Measurements from ENCODE around the gene TRIM8. TPM values are rescaled to one million over a fixed set of nuclear protein-coding genes. Genes with fewer than 3 reads are reported as not detected.
"Not testable (repeated sequence)": the region's sequence is repeated elsewhere in the genome, so short reads cannot be mapped to it uniquely, and the experiment has no call there.

Gene TRIM8
- total RNA-seq, 1 experiment from 2014 or later = 61.4 TPM

DNA sequence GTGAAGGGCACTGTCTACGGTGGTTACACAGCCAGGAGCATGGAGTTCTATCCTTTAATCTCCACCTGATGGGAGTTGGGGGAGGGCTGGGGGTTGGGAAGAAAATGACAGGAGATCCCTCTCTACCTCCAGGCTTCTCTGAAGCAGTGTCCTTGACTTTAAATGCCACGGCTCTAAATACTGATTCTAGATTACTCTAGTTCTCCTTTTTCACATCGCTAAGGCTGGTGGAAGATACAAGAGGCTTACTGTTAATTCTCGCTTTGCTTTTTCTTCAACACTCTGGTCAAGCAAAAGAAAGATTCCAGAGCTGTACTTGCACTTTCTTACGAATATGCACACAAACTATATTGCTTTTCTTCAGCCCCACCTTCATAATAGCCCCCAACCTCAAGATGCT lies 39.5 kb downstream of the TRIM8 start:
- no peaks in the 10 kb centered on the region for H3K27me3 ChIP-seq (ENCODE audit: low read length)
- TF ChIP-seq EZH2 (IDR thresholded peaks at IDR 0.05; ENCODE audit: low read length, unreplicated experiment) (no peak), CTCF (conservative IDR thresholded peaks at IDR 0.05; ENCODE audit: low read depth, low read length) (no peak), EZH2phosphoT487 (IDR thresholded peaks at IDR 0.05; ENCODE audit: borderline replicate concordance, low read length) (no peak)
- DNase-seq = no peak
- H3K4me3 ChIP-seq (ENCODE audit: low read length) = no peak overlapping the region
- H3F3A ChIP-seq (ENCODE audit: low read length, unreplicated experiment) = no peaks in the 10 kb centered on the region
- no peak overlapping the region for H3K9ac ChIP-seq (ENCODE audit: low read length)
- no peak overlapping the region for H2AFZ ChIP-seq (ENCODE audit: low read length)
- no peaks in the 10 kb centered on the region for H3K36me3 ChIP-seq (ENCODE audit: low read depth, low read length)
- no peak for ATAC-seq
- H4K20me1 ChIP-seq (ENCODE audit: low read length) = no peaks in the 10 kb centered on the region
- intact Hi-C loops (cut with micrococcal nuclease) = no loop called here
- POLR2A ChIA-PET (ENCODE audit: unreplicated experiment) = no interaction called here
- no TSS peak for BruUV-seq (replicated peaks)
- H3K27ac ChIP-seq (ENCODE audit: low read length) = no peak overlapping the region
- no peaks in the 10 kb centered on the region for H3K9me3 ChIP-seq (ENCODE audit: low read length)
- no peaks in the 10 kb centered on the region for H3K9me2 ChIP-seq (replicated peaks; ENCODE audit: low read length)
- H3K4me2 ChIP-seq (ENCODE audit: low read length) = no peak overlapping the region
- no peaks in the 10 kb centered on the region for H3K4me1 ChIP-seq (ENCODE audit: insufficient read depth, low read length)
- CTCF ChIA-PET = no interaction called here
- no peaks in the 10 kb centered on the region for H3K79me2 ChIP-seq (ENCODE audit: low read length)

DNA sequence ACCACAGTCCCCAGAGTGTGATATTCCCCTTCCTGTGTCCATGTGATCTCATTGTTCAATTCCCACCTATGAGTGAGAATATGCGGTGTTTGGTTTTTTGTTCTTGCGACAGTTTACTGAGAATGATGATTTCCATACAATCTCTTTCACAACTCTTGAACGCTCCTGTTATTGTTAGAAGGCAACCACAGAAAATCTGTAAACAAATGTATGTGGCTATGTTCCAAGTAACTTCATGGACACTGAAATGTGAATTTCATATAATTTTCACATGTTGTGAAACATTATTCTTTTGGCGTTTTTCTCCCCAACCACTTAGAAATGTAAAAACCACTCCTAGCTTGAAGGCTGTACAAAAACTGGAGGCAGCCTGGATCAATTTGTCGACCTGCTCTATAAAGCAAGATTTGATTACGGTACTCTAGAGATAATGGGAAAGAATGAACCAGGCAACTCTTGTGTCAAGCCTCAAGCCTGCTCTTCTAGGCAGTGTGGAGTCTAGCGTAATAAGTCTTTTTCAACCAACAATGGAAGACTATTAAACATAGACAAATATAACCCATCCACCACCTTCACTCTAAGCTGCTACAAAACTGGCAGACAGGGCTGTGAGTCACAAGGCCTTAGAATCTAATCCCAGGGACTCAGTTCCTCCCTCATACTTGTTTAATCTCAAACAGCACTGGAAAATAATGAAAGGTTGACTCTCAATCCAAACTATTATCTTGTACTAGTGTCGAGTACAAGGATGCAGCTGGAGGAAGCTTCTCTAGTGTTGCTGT lies 47.2 kb downstream of the TRIM8 start:
- BruUV-seq (replicated peaks) = no TSS peak
- ChIA-PET CTCF (no interaction called here), POLR2A (ENCODE audit: unreplicated experiment) (no interaction called here)
- Histone ChIP-seq H3K9ac (ENCODE audit: low read length) (no peak overlapping the region), H3K27ac (ENCODE audit: low read length) (no peak overlapping the region), H3K9me3 (ENCODE audit: low read length) (no peaks in the 10 kb centered on the region), H3K4me3 (ENCODE audit: low read length) (no peak overlapping the region), H3K27me3 (ENCODE audit: low read length) (no peaks in the 10 kb centered on the region), H3K79me2 (ENCODE audit: low read length) (no peaks in the 10 kb centered on the region), H3F3A (ENCODE audit: low read length, unreplicated experiment) (no peaks in the 10 kb centered on the region), H4K20me1 (ENCODE audit: low read length) (no peaks in the 10 kb centered on the region), H3K4me2 (ENCODE audit: low read length) (no peak overlapping the region), H3K9me2 (replicated peaks; ENCODE audit: low read length) (no peaks in the 10 kb centered on the region), H3K4me1 (ENCODE audit: insufficient read depth, low read length) (no peaks in the 10 kb centered on the region), H3K36me3 (ENCODE audit: low read depth, low read length) (no peaks in the 10 kb centered on the region), H2AFZ (ENCODE audit: low read length) (no peak overlapping the region)
- no peak for DNase-seq
- intact Hi-C loops (cut with micrococcal nuclease) = no loop called here
- no peak for ATAC-seq
- TF ChIP-seq EZH2phosphoT487 (IDR thresholded peaks at IDR 0.05; ENCODE audit: borderline replicate concordance, low read length) (no peak), CTCF (conservative IDR thresholded peaks at IDR 0.05; ENCODE audit: low read depth, low read length) (no peak), EZH2 (IDR thresholded peaks at IDR 0.05; ENCODE audit: low read length, unreplicated experiment) (no peak)

DNA sequence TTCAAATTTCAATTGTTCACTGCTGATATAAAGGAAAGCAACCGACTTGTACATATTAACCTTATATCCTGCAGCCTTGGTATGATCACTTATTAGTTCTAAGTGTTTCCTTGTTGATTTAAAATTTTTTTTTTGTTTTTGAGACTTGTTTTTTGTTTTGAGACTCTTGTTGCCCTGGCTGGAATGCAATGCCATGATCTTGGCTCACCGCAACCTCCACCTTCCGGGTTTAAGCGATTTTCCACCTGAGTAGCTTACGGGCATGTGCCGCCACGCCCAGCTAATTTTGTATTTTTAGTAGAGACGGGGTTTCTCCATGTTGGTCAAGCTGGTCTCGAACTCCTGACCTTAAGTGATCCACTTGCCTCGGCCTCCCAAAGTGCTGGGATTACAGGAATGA lies 51.1 kb downstream of the TRIM8 start:
- H3K4me1 ChIP-seq (ENCODE audit: insufficient read depth, low read length); H3K79me2 ChIP-seq (ENCODE audit: low read length); H2AFZ ChIP-seq (ENCODE audit: low read length); H3K4me3 ChIP-seq (ENCODE audit: low read length); H3K9me2 ChIP-seq (replicated peaks; ENCODE audit: low read length); H3K27me3 ChIP-seq (ENCODE audit: low read length); DNase-seq; H3K9ac ChIP-seq (ENCODE audit: low read length); ATAC-seq; H3K9me3 ChIP-seq (ENCODE audit: low read length); CTCF ChIA-PET; H4K20me1 ChIP-seq (ENCODE audit: low read length); intact Hi-C loops (cut with micrococcal nuclease); POLR2A ChIA-PET (ENCODE audit: unreplicated experiment); BruUV-seq (replicated peaks); H3K27ac ChIP-seq (ENCODE audit: low read length); H3F3A ChIP-seq (ENCODE audit: low read length, unreplicated experiment); H3K36me3 ChIP-seq (ENCODE audit: low read depth, low read length); H3K4me2 ChIP-seq (ENCODE audit: low read length): not testable (repeated sequence)

All from PC-3 (cell line).